Activated T-cell treated with anti-CD3 and anti-CD28 coated beads, Interleukin-2, amount 50 U/mL, for 4 hours (primary cell): Measurements from ENCODE around the gene NSUN7. TPM values are rescaled to one million over a fixed set of nuclear protein-coding genes. Genes with fewer than 3 reads are reported as not detected.
A peak's percentile ranks its signal among the peaks of the same experiment; 100 is the strongest.

Experiments used
- ATAC-seq, 2 donors: fragments of 200-7000 bp; cut with Tn5 transposase; one replicate each; pipeline ENCODE4 v1.10.0; 2021
- DNase-seq: peaks from one replicate; pipeline ENCODE4 v3.0.0-alpha.2; 2020
- H3K27me3 Mint-ChIP-seq: one replicate; pipeline ENCODE4 v1.8.0; 2021; ENCODE audit warnings: low read depth, mixed read lengths
- H3K36me3 Mint-ChIP-seq: one replicate; pipeline ENCODE4 v1.8.0; 2022; ENCODE audit warnings: mixed read lengths; ENCODE audit not compliant: insufficient read depth
- H3K4me1 Mint-ChIP-seq: one replicate; pipeline ENCODE4 v1.8.0; 2021; ENCODE audit warnings: low read depth, mixed read lengths
- H3K4me3 Mint-ChIP-seq: one replicate; pipeline ENCODE4 v1.8.0; 2021; ENCODE audit warnings: mild to moderate bottlenecking, moderate library complexity, mixed read lengths
- H3K9me3 Mint-ChIP-seq: one replicate; pipeline ENCODE4 v1.8.0; 2021; ENCODE audit warnings: mixed read lengths
- total RNA-seq, 3 donors: library from RNA; stranded (reverse); gene quantifications; one replicate each; pipeline ENCODE4 v1.2.1, GENCODE V29; 2021

The NSUN7 gene
- total RNA-seq, 3 donors from 2014 or later = not detected

DNA sequence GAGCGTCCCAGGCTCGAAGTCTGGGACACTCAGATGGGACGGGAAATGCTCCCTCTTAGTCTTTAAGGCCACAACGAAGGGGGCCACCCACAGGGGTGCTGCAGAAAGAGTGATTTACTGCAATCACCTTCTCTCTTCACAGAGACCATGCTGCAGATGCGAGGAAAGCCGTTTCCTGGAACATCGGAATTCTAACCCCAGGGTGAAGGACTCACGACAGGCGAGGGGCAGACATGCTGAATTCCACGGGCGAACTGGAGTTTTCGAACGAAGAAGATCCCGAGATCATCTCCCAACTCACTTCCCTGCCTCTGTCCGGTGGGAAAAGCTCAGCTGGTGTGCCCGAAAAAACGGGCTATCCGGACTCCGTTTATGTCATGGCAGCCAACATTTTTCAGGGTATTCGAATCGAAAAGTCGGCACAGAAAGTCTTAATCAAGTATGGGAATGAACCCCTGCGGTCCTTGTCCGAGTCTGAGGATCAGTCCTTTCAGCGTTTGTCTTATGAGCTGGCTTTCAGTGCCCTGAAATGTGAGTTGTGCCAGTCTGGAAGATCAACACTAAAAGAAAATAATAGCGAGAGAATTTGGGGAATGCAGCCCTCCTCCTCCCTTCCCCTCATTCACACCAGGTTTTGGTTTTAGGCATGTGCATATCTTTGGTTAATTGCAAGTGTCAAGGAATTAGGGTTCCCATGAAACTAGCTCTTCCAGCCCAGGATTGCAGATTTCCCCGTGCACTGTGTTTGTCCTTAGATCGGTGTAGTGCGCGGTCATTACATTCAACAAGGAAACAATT lies 905 bp downstream of the NSUN7 start:
- DNase-seq (no peak), ATAC-seq (peak; percentile 21 to 25)
- Mint-ChIP-seq H3K4me1 (peaks cover 6% of the 10 kb centered on the region), H3K36me3 (peaks cover 1% of the 10 kb centered on the region), H3K9me3 (no peaks in the 10 kb centered on the region), H3K4me3 (peak overlapping the region; percentile 61), H3K27me3 (peaks cover 32% of the 10 kb centered on the region)

DNA sequence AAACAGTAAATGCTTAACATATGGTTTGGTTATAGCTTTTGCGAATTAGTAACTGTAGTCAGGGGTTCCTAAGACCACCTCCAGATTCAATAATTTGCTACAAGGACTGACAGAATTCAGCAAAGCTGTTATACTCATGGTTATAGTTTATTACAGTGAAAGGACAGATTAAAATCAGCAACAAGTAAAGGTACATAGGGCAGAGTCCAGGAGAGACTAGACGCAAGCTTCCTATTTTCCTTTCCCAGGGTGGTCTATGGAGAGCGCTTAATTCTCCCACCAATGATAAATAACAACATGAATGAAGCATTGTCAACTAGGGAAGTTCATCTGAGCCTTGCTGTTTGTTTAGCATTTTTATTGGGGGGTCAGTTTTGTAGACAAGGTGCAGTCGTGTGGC lies 5.9 kb downstream of the NSUN7 start:
- H3K9me3 Mint-ChIP-seq = no peaks in the 10 kb centered on the region

DNA sequence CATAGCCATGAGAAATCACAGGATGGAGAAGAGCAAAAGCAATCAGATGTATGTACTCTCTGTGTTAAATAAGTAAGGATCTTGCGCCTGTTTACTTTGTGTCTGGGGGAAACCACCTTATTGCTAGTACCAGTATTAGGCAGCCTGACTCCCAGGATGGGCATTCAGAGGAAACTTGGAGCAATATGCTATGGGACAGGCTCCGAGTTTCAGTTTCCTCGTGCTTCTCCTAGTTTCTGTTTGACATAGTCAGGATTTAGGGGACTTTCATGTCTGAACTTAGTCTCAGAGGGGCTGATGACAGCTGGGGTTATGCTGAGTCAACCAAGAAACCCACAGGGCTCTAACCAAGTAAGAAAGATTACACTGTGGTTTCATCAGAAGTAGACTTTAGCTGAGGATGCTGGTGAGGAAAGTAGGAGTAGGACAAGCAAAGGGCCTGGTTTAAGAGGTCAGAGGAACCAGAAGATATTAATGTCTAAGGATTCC lies 13.5 kb downstream of the NSUN7 start:
- Mint-ChIP-seq H3K4me1 (peaks cover 9% of the 10 kb centered on the region), H3K9me3 (no peaks in the 10 kb centered on the region), H3K4me3 (no peak overlapping the region), H3K27me3 (peaks cover 3% of the 10 kb centered on the region), H3K36me3 (no peaks in the 10 kb centered on the region)
- DNase-seq (no peak), ATAC-seq (peak; percentile 95 to 96)

More for the DNA sequence above, 5.9 kb downstream of the NSUN7 start:
- Mint-ChIP-seq H3K4me3 (no peak overlapping the region), H3K36me3 (peaks cover 1% of the 10 kb centered on the region), H3K27me3 (peaks cover 16% of the 10 kb centered on the region), H3K4me1 (peaks cover 3% of the 10 kb centered on the region)
- ATAC-seq = no peak
- no peak for DNase-seq

DNA sequence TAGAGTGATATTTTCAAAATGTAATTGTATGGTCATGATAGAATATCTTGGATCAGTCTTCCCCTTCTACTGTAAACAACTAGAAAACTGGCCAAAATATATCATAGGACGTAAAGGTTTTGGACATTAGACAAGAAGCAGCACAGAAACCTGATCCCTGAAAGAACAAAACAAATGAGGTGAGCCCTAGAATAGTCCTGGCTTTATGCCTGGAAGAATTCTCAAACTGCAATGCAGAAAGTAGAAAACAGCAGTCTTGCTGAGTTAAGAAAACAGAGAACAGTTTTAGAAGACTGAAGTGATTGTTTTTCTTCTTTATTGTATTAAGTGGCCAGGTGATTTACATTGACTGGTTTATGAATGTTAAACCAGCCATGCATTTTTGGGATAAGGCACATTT lies 19.5 kb downstream of the NSUN7 start:
- DNase-seq = no peak

DNA sequence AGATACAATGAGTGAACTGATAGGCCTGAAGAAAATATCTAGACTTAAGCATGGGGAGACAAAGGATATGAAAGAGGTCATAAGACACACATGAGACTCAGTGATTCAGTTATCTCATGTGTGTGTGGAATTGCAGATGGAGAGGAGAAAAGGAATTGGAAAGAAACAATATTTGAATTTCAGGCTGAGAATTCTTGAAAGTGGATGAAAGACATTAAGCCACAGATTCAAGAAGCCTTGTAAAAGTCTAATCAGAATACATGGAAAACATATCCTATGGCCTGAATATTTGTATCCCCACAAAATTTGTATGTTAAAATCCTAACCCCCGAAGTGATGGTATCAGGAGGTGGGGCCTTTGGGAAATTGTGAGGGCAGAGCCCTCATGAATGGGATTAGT lies 28.3 kb downstream of the NSUN7 start:
- H3K4me1 Mint-ChIP-seq = no peaks in the 10 kb centered on the region
- peaks cover 2% of the 10 kb centered on the region for H3K36me3 Mint-ChIP-seq
- peaks cover 2% of the 10 kb centered on the region for H3K27me3 Mint-ChIP-seq
- ATAC-seq = no peak
- no peak for DNase-seq
- H3K4me3 Mint-ChIP-seq = no peak overlapping the region
- H3K9me3 Mint-ChIP-seq = peaks cover 7% of the 10 kb centered on the region

More for the DNA sequence above, 19.5 kb downstream of the NSUN7 start:
- Mint-ChIP-seq H3K4me1 (no peaks in the 10 kb centered on the region), H3K27me3 (peaks cover 3% of the 10 kb centered on the region), H3K9me3 (no peaks in the 10 kb centered on the region), H3K4me3 (no peak overlapping the region), H3K36me3 (no peaks in the 10 kb centered on the region)
- ATAC-seq = no peak

DNA sequence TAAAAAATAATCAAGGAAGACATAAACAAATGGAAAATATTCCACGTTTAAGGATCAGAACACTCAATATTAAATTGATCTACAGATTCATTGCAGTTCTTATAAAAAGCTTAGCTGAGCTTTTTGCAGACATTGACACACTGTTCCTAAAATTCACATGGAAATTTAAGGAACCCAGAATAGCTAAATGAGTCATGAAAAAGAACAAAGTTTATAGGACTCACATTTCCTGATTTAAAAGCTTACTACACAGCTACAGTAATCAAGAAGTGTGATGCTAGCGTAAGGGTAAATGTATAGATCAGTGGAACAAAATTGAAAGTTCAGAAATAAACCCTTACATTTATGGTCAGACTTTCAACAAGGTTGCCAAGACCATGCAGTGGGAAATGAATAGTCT lies 33.1 kb downstream of the NSUN7 start:
- Mint-ChIP-seq H3K4me3 (no peak overlapping the region), H3K27me3 (peaks cover 2% of the 10 kb centered on the region), H3K4me1 (no peaks in the 10 kb centered on the region), H3K9me3 (peaks cover 5% of the 10 kb centered on the region), H3K36me3 (peaks cover 2% of the 10 kb centered on the region)
- no peak for DNase-seq
- ATAC-seq = no peak

DNA sequence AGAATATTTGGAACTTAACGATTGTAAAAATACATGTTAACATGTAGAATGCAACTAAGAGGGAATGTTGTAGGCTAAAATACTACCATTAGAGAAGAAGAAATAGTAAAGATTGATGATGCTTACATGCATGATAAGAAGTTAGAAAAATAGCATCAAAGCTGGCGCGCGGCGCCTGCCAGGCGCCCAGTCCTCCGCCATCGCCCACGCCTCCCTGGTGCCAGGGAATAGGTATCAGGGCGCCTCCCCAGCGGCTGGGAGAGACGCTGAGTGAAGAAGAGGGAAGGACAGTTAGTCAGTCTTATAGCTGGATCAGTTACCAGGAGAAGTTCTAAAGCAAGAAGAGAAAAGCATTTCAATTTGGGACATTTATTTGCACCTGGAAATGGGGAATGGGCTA lies 36.0 kb downstream of the NSUN7 start:
- DNase-seq = no peak
- H3K4me1 Mint-ChIP-seq = no peaks in the 10 kb centered on the region
- H3K4me3 Mint-ChIP-seq = no peak overlapping the region
- peaks cover 2% of the 10 kb centered on the region for H3K27me3 Mint-ChIP-seq
- H3K36me3 Mint-ChIP-seq = no peaks in the 10 kb centered on the region
- H3K9me3 Mint-ChIP-seq = no peaks in the 10 kb centered on the region
- no peak for ATAC-seq

DNA sequence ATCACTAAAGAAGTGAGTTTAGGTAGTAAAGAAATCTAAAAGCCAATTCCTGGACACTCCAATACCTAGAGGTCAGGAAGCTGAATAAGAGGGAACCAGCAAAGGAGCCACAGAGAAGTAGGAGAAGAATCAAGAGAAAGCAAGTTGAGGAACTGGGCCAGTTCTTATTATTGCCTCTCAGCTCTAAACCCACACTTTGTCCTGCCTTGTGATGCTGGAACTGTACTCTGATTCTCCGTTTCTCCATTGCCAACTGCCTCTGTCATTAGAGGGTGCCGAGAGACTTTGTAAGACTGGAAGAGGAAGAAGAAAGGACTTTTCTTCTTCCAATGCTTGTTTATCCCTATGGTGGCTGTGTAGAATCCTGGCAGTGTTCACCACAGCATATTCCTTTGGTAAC lies 38.6 kb downstream of the NSUN7 start:
- Mint-ChIP-seq H3K4me1 (no peaks in the 10 kb centered on the region), H3K27me3 (peaks cover 2% of the 10 kb centered on the region), H3K4me3 (no peak overlapping the region), H3K9me3 (no peaks in the 10 kb centered on the region), H3K36me3 (no peaks in the 10 kb centered on the region)
- ATAC-seq (no peak), DNase-seq (no peak)

DNA sequence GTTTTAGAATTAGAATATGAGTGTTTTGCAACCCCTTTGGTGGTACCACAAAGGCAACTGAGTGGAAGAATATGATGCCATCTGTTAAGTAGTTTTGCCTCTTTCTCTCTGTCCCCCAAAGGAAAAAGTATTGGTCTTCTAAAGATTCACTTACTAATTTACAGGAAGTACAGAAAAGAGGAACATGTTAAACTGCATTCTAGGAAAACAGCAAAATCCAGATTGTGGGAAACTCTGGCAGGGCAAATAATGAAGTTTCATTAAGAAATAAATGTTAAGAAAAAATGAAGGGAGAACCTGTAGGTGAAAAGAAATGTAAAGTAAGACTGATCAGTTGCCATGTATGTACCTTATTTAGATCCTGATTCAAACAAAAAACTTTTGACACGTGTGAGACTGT lies 39.3 kb downstream of the NSUN7 start:
- DNase-seq (no peak), ATAC-seq (no peak)
- no peaks in the 10 kb centered on the region for H3K4me1 Mint-ChIP-seq
- H3K4me3 Mint-ChIP-seq = no peak overlapping the region
- no peaks in the 10 kb centered on the region for H3K36me3 Mint-ChIP-seq
- peaks cover 2% of the 10 kb centered on the region for H3K27me3 Mint-ChIP-seq
- no peaks in the 10 kb centered on the region for H3K9me3 Mint-ChIP-seq

DNA sequence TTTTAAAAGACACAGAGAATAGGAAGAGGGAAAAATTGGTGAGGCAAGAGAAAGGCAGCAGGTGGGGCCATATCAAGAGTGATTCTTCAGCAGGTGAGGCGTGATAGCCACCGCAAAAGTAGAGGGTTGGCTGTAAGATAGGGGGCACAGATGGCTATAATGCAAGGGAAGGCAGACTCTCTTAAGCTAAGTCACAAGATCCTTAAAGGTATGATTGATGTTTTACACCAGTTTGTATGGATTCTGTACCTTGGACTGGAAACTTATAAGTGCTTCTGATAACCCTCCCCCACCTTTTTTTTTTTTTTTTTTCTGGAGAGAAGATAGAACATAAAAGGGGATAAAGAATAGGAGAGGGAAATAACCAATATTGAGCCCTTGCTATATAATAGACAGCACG lies 40.0 kb downstream of the NSUN7 start:
- Mint-ChIP-seq H3K4me1 (no peaks in the 10 kb centered on the region), H3K4me3 (no peak overlapping the region), H3K9me3 (no peaks in the 10 kb centered on the region), H3K27me3 (peaks cover 2% of the 10 kb centered on the region), H3K36me3 (no peaks in the 10 kb centered on the region)
- DNase-seq (no peak), ATAC-seq (no peak)

DNA sequence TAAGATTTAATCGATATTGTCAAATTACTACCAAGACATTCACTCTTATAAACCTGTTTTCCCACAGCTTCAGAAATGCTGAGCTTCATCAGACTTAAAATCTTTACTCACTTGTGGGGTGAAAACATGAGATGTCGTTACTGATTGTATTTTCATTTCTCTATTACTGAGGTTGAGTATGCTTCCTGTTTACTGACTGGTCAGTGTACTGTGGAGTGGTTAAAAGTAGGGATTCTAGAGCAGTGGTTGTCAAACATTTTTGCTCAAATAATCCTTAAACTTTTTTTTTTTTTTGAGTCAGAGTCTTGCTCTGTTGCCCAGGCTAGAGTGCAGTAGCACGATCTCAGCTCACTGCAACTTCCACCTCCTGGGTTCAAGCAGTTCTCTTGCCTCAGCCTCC lies 50.3 kb downstream of the NSUN7 start:
- Mint-ChIP-seq H3K9me3 (no peaks in the 10 kb centered on the region), H3K36me3 (no peaks in the 10 kb centered on the region), H3K27me3 (peaks cover 2% of the 10 kb centered on the region), H3K4me1 (no peaks in the 10 kb centered on the region), H3K4me3 (no peak overlapping the region)
- ATAC-seq (no peak), DNase-seq (no peak)

DNA sequence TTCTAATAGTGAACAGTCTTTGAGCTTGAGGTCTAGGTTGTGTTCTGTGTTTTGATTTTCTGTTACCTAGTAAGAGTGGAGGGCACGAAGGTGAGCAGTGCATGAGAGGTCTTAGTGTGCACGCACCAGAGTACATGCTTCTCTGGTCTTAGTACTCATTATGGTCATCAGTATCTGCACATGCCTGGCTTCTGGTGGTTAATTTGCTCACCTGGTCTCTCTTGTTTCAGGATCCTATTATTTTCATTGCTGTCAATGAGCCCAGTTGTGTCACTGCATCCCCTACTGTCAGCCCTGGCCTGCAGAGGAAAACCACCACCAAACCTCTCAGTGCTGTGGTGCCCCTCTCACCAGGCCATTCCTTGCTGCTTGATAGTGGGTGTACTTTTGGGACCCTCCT lies 54.8 kb downstream of the NSUN7 start:
- DNase-seq = no peak
- peaks cover 2% of the 10 kb centered on the region for H3K27me3 Mint-ChIP-seq
- ATAC-seq = no peak
- no peaks in the 10 kb centered on the region for H3K4me1 Mint-ChIP-seq
- no peak overlapping the region for H3K4me3 Mint-ChIP-seq
- H3K9me3 Mint-ChIP-seq = no peaks in the 10 kb centered on the region
- no peaks in the 10 kb centered on the region for H3K36me3 Mint-ChIP-seq

DNA sequence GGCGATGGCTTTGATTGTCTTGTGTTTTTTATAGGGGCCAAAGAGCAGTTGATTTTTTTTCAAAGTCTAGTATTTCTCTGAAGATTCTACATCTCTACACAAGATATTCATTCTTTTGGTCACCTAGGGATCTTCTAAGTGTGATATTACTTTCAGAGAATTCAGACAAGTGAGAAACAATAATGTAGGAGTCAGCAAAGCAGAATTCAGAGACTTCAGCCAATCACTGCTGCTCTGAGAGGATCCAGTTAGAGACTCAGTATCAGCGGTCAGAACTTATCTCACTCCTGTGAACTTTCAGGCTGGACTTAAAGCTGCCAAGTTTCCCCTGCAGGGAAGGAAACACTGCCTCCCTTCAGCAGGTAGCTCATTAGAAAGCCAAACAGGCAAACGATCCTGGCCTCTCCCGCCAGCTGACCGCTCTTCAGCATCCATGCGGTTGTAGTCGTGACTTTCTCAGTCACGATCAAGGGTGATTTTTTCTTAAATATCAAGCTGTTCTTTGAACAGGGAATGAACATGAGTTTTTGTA lies 59.2 kb downstream of the NSUN7 start:
- DNase-seq = no peak
- Mint-ChIP-seq H3K4me1 (no peaks in the 10 kb centered on the region), H3K9me3 (no peaks in the 10 kb centered on the region), H3K27me3 (peaks cover 3% of the 10 kb centered on the region), H3K4me3 (no peak overlapping the region), H3K36me3 (no peaks in the 10 kb centered on the region)
- ATAC-seq = no peak

DNA sequence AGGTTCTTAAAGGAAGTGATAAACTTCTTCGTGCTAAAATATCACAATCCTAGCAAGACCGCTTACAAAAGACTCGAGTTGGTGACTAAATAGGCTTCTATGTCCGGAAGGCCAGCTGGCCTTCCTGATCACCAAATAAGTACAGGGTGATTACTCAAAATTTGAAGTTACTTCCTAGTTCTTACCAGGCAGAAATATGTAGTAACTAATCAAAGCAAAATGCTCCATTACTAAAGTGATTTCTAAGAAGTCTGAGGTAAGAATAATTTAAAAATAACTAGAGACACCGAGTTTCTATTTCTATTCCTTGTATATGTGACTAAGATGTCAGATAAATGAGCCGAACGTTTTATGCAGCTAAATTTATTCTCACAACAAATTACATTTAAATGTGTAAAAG lies 62.2 kb downstream of the NSUN7 start:
- no peak for ATAC-seq
- Mint-ChIP-seq H3K27me3 (peaks cover 3% of the 10 kb centered on the region), H3K9me3 (no peaks in the 10 kb centered on the region), H3K36me3 (no peaks in the 10 kb centered on the region), H3K4me1 (no peaks in the 10 kb centered on the region), H3K4me3 (no peak overlapping the region)
- DNase-seq = no peak

DNA sequence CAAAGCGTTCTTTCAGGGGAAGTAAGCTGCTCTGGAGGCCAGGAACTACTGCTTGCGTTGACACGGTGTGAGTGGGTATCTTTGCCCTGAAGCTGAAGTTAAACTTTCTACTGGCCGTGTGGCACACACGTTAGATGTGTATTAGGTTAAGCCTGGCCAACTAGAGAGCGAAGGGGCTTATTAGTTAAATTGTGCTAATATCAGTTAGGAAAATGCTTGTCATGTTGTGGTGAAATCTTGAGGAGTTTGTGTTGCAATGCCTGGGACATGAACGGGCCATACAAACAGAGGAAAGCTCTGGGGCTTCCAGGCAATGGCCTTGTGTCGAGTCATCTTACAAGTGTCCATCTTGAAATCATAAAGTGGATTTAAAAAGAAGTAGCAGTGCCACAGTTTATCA lies 62.6 kb downstream of the NSUN7 start:
- no peak for DNase-seq
- no peaks in the 10 kb centered on the region for H3K9me3 Mint-ChIP-seq
- no peak for ATAC-seq

More for the DNA sequence above, 62.6 kb downstream of the NSUN7 start:
- H3K36me3 Mint-ChIP-seq = no peaks in the 10 kb centered on the region
- H3K27me3 Mint-ChIP-seq = peaks cover 3% of the 10 kb centered on the region
- no peak overlapping the region for H3K4me3 Mint-ChIP-seq
- no peaks in the 10 kb centered on the region for H3K4me1 Mint-ChIP-seq
